GM21576 (cell line): Measurements from ENCODE around the gene BPIFB2.
"Not testable (repeated sequence)": the region's sequence is repeated elsewhere in the genome, so short reads cannot be mapped to it uniquely, and the experiment has no call there.

Experiments used
- ATAC-seq: cut with Tn5 transposase; IDR thresholded peaks from one replicate; pipeline ENCODE4 v1.9.1; 2021; ENCODE audit warnings: mild to moderate bottlenecking, moderate library complexity; ENCODE audit not compliant: unreplicated experiment

The BPIFB2 gene

DNA sequence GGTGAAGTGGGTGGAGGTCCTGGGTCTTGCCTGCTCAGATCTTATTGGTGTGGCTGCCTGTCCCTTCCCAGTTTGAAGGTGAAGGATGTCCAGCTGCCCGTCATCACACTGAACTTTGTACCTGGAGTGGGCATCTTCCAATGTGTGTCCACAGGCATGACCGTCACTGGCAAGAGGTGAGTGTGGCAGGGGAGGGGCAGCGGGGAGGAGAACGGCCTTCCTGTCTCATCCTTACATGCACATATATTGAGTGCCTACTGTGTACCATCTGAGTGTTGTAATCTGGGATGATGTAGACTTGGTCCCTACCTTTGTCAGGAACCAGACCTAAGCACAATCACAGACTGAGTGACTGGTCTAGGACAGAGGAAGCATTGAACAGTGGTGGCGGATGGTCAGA, 26.6 kb downstream of the BPIFB2 start:
- ATAC-seq = no peak

DNA sequence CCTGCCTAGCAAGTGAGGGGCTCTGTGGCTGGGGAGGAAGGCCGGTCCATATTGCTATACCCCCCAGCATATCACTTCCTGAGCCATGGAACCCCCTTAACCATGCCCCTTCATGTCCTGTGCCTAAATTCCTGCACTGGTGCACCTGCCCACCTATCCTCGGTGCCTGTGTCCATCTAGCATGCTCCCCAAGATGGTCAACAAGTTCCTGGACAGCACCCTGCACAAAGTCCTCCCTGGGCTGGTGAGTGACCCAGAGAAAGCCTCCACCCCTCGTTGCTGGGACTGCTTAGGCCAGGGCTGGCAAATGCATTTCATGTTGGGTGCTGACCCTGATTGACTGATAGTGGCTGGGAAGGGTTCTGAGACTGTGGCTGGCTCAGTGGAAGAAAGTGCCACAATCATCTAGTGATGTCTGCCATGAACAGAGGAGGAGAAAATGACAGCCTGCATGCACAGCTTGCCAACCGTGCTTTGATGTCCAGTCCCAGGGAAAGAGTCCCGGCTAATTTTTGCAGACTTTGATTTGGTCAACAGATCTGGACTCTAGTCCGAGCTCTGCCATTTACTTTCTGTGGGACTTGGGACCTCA, 27.5 kb downstream of the BPIFB2 start:
- ATAC-seq = no peak

- no peak for ATAC-seq
Observed at GRCh38 chr20:33037456-33037855, 30.0 kb downstream of the BPIFB2 start.

- no peak for ATAC-seq
Observed at GRCh38 chr20:33038243-33038642, 30.7 kb downstream of the BPIFB2 start.

- ATAC-seq = no peak
Observed at GRCh38 chr20:33042430-33042829, 34.9 kb downstream of the BPIFB2 start.

GRCh38 chr20:33042983-33043730, 35.7 kb downstream of the BPIFB2 start:
- ATAC-seq = no peak

GRCh38 chr20:33043731-33044181, 36.3 kb downstream of the BPIFB2 start:
- no peak for ATAC-seq

GRCh38 chr20:33045129-33045721, 37.7 kb downstream of the BPIFB2 start:
- not testable (repeated sequence) for ATAC-seq

GRCh38 chr20:33046412-33046811, 38.9 kb downstream of the BPIFB2 start:
- no peak for ATAC-seq

- ATAC-seq = no peak
Observed at GRCh38 chr20:33051333-33051732, 43.8 kb downstream of the BPIFB2 start.

DNA sequence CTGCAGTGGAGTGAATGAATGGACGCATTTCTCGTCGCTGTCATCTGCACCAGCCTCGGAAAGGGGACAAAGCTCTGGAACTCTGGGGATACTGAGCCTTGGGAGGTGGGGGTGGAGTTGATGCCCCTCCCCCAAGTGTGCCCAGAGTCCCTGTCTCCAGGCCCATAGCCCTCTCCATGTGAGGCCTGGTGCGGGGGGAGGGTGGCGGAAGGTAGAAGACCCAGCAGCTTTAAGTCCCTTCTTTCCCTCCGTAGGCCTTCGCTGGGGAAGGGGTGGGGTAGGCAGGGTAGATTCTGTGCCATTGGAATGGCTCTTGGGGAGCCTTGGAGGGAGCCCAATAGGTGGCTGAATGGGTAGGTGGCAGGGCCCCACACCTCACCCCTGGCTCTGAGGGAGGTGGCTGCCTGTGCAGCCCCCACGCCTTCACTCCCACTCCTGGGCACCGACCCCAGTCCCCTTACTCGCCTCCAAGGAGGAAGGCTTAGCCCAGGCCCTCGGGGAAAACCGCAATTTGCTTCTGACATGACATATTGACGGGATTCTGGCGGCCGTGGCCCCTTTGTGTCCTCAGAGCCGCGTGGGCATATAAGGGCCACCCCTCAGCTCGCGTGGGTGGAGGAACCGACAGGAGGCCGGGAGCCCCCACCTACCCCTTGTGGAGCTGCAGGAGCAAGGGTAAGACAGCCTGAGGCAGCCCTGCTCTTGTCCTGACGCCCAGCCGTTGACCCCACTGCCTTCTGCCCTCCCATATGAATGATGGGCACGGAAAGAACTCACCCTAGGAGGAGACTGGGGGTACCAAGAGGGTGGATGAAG, 46.0 kb downstream of the BPIFB2 start, which contains the start of gene BPIFB3:
TSS of gene BPIFB3 (plus strand) at position 613 of the 816 bp plus-strand sequence. CDS start 1,533 bp downstream, outside the sequence.
- no peak for ATAC-seq

GRCh38 chr20:33054381-33054780, 46.9 kb downstream of the BPIFB2 start:
- ATAC-seq = no peak

DNA sequence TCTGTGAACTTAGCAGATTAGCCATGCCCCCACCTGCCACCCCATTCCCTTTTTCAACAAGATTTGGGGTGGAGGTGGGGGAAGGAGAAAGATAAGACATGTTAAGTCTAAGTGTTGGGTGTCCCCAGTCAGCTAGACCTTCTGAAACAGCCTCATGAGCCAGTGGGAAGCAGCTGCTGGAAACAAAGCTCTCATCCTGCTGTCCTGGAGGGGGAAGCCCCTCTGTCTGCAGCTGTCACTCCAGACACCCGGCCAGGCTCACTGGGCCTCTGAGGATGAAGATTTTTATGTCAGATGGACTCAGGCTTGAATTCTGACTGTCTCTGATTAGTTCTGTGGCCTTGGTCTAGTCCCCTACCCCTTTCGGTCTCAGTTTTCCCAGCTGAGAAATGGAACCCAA, 47.3 kb downstream of the BPIFB2 start:
- no peak for ATAC-seq

DNA sequence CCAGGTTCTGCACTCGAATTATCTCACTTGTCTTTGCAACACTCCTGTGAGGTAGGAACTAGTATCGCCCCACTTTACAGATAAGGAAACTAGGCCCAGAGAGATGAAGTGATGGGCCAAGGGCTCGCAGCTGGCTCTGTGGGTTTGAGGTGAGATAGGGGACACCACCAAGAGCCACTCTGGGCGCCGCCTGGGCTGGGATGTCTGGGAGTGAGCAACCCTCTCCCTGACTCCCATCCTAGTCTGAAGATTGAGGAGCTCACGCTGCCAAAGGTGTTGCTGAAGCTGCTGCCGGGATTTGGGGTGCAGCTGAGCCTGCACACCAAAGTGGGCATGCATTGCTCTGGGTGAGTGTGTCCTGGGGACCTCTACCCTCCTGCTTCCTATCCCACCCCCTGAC, 51.6 kb downstream of the BPIFB2 start:
- no peak for ATAC-seq

- ATAC-seq = no peak
Observed at GRCh38 chr20:33059741-33060390, 52.4 kb downstream of the BPIFB2 start.

GRCh38 chr20:33061658-33062028, 54.1 kb downstream of the BPIFB2 start:
- ATAC-seq = no peak

DNA sequence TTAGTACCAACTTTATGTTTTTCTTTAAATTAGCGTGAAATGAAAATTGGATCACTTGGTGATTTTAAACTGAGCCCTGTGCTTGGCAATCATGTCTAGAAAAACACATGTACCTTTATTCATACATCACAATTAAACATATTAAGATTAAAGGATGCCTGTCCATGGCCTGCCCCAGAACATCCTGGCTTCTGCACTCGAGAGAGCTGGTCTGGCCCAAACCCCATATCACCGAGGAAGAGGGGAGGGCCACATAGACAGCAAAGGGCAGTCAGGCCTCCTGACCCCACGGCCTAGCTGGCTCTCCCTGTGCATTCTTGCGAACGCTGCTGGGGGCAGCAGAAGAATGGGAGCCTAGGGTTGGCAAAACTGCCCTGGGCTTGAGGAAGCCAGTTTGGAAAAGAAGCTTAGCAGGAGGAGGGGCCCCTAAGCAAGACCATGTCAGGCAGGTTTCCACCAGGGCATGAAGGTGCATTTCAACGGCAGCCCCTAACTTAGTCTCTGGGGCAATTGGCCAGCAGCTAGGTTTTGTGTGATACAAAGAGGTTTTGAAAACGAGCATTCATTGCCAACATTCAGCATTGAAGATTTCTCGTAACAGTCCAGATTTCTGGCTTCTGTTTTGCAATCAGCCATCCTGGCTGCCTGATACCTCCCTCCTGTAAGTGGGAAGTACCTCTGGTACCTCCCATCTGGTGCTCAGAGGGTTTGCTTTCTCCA, 54.8 kb downstream of the BPIFB2 start:
- ATAC-seq = no peak

- ATAC-seq = no peak
Observed at GRCh38 chr20:33062825-33063149, 55.3 kb downstream of the BPIFB2 start.

GRCh38 chr20:33063271-33063670, 55.8 kb downstream of the BPIFB2 start:
- no peak for ATAC-seq

DNA sequence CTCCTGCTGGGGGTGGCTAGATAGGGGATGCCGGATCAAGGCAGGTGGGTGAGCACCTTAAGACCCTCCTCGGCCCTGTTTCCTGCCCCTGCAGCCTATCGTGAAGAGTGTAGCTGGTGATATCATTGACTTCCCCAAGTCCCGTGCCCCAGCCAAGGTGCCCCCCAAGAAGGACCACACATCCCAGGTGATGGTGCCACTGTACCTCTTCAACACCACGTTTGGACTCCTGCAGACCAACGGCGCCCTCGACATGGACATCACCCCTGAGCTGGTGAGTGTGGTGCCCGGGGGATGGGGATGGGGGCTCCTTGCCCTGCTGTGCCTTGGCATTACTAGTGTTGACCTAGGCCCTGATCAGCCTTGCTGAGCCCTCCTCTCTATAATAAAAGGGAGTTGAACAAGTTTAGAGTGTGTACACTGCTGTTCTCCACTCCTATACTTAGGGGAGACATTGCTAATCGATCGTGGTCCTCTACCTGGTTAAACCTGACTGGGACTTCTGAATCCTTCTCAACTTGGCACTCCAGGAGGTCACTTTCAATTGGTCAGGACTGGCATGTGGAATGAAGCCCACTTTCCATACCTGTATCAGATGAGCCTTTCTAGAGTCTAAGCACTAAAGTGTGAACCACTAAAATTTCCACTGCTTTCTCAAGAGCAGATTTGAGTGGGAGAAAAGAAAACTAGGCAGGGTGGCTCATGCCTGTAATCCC, 57.2 kb downstream of the BPIFB2 start:
- ATAC-seq = no peak
